NCI-H2081 treated with DMSO at 0.1 percent for 48 hours (cell line): ENCODE measurements around the gene MATCAP1.

Experiments used
- DNase-seq: peaks from one replicate; lab custom pipeline; 2025; lab: John Stamatoyannopoulos, UW

Gene MATCAP1

GRCh38 chr16:67208154-67208896, 24.6 kb upstream of the MATCAP1 start:
- no peak for DNase-seq

- no peak for DNase-seq
Measured at GRCh38 chr16:67207249-67208091, 23.7 kb upstream of the MATCAP1 start.

GRCh38 chr16:67206838-67207248, 23.1 kb upstream of the MATCAP1 start:
- DNase-seq: no peak

DNA sequence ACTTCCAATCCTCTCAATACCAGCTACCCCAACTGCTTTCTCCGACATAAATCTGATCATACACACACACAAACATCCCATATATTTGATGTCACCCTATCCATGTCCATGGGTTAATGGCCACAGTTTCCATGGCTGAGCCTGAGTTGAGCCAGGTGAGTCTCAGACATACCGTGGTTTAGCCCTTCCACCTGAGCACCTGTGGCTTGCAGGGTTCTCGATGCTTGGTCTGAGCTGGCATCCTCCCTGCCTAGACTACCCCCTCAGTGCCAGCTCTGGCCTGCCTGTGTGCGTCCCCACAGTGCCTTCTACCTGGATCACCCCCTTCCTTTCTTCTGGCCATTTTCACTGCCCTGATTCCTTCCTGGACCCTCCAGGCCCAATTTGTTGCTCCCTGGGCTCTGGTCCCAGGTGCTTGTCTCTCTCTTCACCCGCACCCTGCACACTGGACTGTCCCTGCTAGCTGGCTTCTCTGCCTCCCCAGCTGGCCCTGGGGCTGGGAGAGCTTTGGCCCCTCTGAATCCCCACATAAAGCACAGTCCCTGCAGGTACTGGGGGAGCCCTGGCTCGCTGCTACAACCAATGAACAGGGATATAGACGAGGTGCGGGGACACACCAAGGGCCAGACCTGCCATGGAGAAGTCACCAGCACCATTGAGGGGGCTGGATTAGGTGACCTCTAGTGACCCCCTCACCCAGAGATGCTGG, 22.5 kb upstream of the MATCAP1 start:
- no peak for DNase-seq

DNA sequence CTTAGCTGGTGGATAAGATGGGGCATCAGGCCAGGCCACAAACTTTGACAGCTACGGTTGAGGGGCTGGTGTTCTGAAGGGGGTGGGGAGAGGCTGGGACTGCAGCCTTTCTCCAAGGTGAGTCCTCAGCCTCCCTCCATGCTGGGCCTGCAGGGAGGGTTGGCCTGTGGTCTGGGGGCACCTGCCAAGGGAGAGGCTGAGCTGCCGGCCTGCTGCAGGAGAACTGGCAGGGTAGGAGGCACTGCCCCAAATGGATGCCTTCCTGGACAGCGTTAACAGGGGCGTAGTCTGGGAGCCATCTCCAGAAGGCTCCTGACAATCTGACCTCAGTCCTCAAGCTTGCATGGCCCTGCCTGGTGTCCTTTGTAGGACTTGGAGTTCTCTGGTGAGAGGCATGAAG, 20.3 kb upstream of the MATCAP1 start:
- DNase-seq: no peak

DNA sequence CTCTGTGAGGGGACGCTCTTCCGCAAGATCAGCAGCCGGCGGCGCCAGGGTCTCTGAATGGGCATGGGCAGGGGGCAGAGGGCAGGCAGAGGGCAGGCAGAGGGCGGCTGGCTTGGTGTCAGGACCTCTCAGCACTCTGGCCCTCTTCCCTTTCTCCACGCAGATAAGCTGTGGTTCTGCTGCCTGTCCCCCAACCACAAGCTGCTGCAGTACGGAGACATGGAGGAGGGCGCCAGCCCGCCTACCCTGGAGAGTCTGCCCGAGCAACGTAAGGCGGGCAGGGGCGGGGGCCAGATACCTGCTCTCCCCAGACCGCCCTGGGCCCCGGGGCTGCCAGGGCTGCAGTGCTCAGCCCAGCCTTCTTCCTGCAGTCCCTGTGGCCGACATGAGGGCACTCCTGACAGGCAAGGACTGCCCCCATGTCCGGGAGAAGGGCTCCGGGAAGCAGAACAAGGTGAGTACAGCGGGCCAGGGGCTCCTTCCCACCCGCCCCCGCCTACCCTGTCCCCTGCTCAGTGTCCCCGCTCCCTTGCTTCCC, 19.3 kb upstream of the MATCAP1 start:
- no peak for DNase-seq

GRCh38 chr16:67202426-67202825, 18.7 kb upstream of the MATCAP1 start:
- no peak for DNase-seq

DNA sequence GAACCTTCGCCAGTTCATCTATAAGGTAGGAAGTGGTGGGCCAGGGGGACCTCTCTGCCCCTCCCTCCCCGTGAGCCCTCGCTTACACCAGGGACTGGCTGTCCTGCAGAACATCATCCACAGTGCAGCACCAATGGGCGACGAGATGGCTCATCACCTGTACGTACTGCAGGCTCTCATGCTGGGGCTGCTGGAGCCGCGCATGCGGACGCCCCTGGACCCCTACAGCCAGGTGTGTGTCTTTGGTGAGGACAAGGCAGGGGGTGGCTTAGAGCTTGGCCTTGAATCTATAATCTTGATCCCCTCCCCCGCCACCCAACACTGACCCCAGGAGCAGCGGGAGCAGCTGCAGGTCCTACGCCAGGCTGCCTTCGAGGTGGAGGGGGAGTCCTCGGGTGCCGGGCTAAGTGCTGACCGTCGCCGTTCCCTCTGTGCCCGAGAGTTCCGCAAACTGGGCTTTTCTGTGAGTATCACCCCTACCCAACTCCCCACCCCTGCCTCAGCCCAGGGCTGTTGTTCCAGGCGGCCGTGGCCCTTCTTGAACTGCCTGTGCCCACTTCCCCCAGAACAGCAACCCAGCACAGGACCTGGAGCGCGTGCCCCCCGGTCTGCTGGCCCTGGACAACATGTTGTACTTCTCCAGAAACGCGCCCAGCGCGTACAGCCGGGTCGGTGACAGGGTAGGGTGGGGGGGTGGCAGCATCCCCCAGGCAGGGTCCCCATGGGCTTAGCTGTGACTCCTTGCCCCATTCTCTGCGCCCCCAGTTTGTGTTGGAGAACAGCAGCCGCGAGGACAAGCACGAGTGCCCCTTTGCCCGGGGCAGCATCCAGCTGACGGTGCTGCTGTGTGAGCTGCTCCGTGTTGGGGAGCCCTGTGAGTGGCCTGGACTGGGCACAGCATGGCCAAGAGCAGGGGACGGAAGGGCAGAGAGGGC, 17.9 kb upstream of the MATCAP1 start:
- no peak for DNase-seq

- no peak for DNase-seq
Measured at GRCh38 chr16:67200491-67200890, 16.7 kb upstream of the MATCAP1 start.

DNA sequence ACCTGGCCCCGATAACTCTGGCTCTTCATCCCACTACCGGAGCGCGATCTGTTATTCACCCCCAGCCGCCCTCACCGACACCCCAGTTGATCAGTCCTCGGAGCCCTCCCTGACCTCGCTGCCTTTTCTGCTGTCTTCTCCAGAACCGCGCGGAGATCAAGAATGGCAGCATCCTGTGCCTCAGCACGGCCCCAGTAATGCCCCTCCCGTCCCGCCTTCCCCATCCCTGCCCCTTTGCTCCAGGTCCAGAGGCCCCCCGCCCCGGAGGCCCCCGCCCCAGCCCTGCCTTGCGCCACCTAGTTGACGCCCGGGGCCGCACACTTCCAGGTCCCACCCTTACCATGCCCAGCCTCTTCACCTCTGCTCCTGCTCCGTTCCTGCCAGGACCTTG, 16.0 kb upstream of the MATCAP1 start:
- no peak for DNase-seq

GRCh38 chr16:67199011-67199807, 15.4 kb upstream of the MATCAP1 start, which contains the start of gene ELMO3:
ELMO3 (plus strand) TSS chr16:67199131; CDS start chr16:67199327, 196 bp downstream.
- DNase-seq: no peak

GRCh38 chr16:67198238-67198734, 14.5 kb upstream of the MATCAP1 start:
- no peak for DNase-seq

GRCh38 chr16:67197704-67198103, 13.9 kb upstream of the MATCAP1 start:
- DNase-seq: no peak

GRCh38 chr16:67196881-67197280, 13.1 kb upstream of the MATCAP1 start:
- no peak for DNase-seq

GRCh38 chr16:67195676-67196075, 11.9 kb upstream of the MATCAP1 start:
- no peak for DNase-seq

DNA sequence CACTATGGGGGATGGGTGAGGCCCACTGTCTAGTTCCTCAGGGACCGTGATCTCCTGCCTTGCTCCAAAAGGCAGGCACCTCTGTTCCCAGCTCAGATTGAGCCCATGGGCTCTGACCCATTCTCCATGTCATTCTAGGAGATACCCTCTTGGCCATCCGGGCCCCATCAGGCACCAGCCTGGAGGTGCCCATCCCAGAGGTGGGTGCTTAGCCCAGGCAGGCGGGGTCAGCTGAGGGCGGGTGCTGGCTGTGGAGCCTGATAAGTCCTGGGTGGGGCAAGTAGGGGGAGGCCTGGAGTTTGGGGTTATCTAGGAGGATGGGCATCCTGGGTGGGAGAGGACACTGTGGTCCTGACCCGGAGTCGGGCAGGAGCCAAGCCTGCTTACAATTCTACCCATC, 10.5 kb upstream of the MATCAP1 start:
- no peak for DNase-seq

- no peak for DNase-seq
Measured at GRCh38 chr16:67193536-67193935, 9.8 kb upstream of the MATCAP1 start.

DNA sequence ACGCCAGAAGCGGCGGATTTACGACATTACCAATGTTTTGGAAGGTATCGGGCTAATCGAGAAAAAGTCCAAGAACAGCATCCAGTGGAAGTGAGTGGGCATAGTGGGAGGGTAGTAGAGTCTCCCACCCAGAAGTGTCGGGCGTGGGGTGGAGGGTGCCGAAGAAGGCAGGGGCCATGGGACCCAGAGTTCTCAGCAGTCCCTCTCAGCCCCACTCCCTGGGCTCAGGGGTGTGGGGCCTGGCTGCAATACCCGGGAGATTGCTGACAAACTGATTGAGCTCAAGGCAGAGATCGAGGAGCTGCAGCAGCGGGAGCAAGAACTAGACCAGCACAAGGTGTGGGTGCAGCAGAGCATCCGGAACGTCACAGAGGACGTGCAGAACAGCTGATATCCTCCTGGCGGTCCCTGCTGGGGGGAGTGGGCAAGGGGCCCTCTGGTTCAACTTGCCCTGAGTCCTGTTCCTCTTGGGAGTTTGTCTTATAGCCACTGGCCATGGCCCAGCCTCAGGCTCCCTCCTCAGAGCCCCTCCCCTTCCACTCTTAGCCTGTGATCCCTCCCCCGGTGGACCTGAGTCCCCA, 9.1 kb upstream of the MATCAP1 start:
- no peak for DNase-seq

GRCh38 chr16:67191995-67192681, 8.4 kb upstream of the MATCAP1 start, which contains the start of gene E2F4:
E2F4 (plus strand) TSS chr16:67192155; CDS start chr16:67192228, 73 bp downstream.
- DNase-seq: no peak
